ENCODE results near the gene ZNF526.

ZNF526 gene
- long read RNA-seq, full-length matches to known transcripts = 20 of 27 reads
- long read RNA-seq, partial matches to known transcripts = 1 of 27 reads
- long read RNA-seq, other reads (novel, unspliced or antisense) = 6 of 27 reads

GRCh38 chr19:42219812-42220750 lies at the start of gene ZNF526:
ZNF526 (plus strand) TSS chr19:42220312; CDS start chr19:42224404, 4,092 bp downstream.
- TF ChIP-seq POLR2AphosphoS5 (IDR thresholded peaks at IDR 0.05; ENCODE audit: low read depth) = peak; percentile 77
- TF ChIP-seq, protein P1, sequence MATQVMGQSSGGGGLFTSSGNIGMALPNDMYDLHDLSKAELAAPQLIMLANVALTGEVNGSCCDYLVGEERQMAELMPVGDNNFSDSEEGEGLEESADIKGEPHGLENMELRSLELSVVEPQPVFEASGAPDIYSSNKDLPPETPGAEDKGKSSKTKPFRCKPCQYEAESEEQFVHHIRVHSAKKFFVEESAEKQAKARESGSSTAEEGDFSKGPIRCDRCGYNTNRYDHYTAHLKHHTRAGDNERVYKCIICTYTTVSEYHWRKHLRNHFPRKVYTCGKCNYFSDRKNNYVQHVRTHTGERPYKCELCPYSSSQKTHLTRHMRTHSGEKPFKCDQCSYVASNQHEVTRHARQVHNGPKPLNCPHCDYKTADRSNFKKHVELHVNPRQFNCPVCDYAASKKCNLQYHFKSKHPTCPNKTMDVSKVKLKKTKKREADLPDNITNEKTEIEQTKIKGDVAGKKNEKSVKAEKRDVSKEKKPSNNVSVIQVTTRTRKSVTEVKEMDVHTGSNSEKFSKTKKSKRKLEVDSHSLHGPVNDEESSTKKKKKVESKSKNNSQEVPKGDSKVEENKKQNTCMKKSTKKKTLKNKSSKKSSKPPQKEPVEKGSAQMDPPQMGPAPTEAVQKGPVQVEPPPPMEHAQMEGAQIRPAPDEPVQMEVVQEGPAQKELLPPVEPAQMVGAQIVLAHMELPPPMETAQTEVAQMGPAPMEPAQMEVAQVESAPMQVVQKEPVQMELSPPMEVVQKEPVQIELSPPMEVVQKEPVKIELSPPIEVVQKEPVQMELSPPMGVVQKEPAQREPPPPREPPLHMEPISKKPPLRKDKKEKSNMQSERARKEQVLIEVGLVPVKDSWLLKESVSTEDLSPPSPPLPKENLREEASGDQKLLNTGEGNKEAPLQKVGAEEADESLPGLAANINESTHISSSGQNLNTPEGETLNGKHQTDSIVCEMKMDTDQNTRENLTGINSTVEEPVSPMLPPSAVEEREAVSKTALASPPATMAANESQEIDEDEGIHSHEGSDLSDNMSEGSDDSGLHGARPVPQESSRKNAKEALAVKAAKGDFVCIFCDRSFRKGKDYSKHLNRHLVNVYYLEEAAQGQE (IDR thresholded peaks at IDR 0.05; ENCODE audit: insufficient replicate concordance, low read depth) = no peak
- peak; percentile 98 for DNase-seq (ENCODE audit: low read depth in 1 of 2, low spot score in 1 of 2)
- Histone ChIP-seq H3K27me3 (ENCODE audit: insufficient read depth, poor library complexity, severe bottlenecking) (no peaks in the 10 kb centered on the region), H3K4me3 (replicated peaks; ENCODE audit: insufficient read depth, low read length) (peak within 1 kb of the TSS; percentile 95), H3K27ac (replicated peaks) (peak within 1 kb of the TSS; percentile 80)

DNA sequence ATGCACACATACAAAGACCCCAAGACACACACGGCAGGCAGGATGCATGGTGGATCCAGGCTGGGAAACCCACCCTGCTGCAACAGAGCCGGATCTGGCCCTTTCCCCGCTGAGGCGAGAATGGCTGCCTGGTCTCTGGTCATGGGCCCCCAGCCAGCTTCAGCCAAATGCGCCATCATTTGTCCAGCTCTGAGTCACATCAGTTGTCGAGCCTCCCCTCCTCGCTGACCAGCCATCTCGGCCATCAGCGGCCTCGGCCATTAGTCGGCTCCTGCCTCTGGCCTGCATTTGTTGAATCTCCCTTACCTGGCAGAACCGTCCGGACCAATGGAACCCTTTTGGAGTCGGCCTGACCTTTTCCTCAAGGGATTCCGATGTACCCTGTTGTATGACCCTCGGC lies 49.4 kb upstream of the ZNF526 start:
- DNase-seq (ENCODE audit: low read depth in 1 of 2, low spot score in 1 of 2) = no peak
- Histone ChIP-seq H3K27me3 (ENCODE audit: insufficient read depth, poor library complexity, severe bottlenecking) (peaks cover 9% of the 10 kb centered on the region), H3K27ac (replicated peaks) (no peak overlapping the region), H3K4me3 (replicated peaks; ENCODE audit: insufficient read depth, low read length) (no peak overlapping the region)
- TF ChIP-seq, protein P1 (IDR thresholded peaks at IDR 0.05; ENCODE audit: insufficient replicate concordance, low read depth) = no peak
- TF ChIP-seq POLR2AphosphoS5 (IDR thresholded peaks at IDR 0.05; ENCODE audit: low read depth) = no peak
- no peak for TF ChIP-seq CTCF (IDR thresholded peaks at IDR 0.05; ENCODE audit: insufficient read depth, low read length)
- no peak for TF ChIP-seq GABPA (IDR thresholded peaks at IDR 0.05; ENCODE audit: low read depth)
- no peak for TF ChIP-seq SPI1 (IDR thresholded peaks at IDR 0.05; ENCODE audit: borderline replicate concordance, low read depth)

- H3K27ac ChIP-seq (replicated peaks) = no peak overlapping the region
- peaks cover 18% of the 10 kb centered on the region for H3K27me3 ChIP-seq (ENCODE audit: insufficient read depth, poor library complexity, severe bottlenecking)
- TF ChIP-seq SPI1 (IDR thresholded peaks at IDR 0.05; ENCODE audit: borderline replicate concordance, low read depth) = no peak
- TF ChIP-seq, protein P1 (IDR thresholded peaks at IDR 0.05; ENCODE audit: insufficient replicate concordance, low read depth) = no peak
- DNase-seq (ENCODE audit: low read depth in 1 of 2, low spot score in 1 of 2) = no peak
- H3K4me3 ChIP-seq (replicated peaks; ENCODE audit: insufficient read depth, low read length) = no peak overlapping the region
Measured at GRCh38 chr19:42172261-42172660, 47.9 kb upstream of the ZNF526 start.

DNA sequence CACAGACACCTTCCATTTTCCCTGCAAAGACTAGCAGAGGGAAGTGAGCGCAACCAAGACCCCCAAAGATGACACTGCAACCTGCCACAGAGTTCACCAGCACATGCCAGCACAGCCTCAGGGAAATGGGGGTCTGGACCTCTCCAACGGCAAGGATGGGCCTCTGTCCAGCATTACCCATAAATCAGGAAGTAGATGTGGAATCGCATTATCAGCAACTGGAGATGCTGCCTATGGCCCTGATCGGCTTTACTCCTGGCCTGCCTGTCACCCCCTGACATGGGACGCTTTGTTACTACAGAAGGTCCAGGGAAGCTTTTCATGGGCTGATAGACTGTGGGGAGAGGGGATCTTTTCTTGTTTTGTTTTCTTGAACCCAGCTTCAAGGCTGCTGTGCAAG lies 46.4 kb upstream of the ZNF526 start:
- no peak overlapping the region for H3K27ac ChIP-seq (replicated peaks)
- peaks cover 32% of the 10 kb centered on the region for H3K27me3 ChIP-seq (ENCODE audit: insufficient read depth, poor library complexity, severe bottlenecking)
- no peak overlapping the region for H3K4me3 ChIP-seq (replicated peaks; ENCODE audit: insufficient read depth, low read length)
- TF ChIP-seq SPI1 (IDR thresholded peaks at IDR 0.05; ENCODE audit: borderline replicate concordance, low read depth) = no peak
- no peak for TF ChIP-seq CTCF (IDR thresholded peaks at IDR 0.05; ENCODE audit: insufficient read depth, low read length)
- TF ChIP-seq GABPA (IDR thresholded peaks at IDR 0.05; ENCODE audit: low read depth) = no peak
- no peak for TF ChIP-seq POLR2AphosphoS5 (IDR thresholded peaks at IDR 0.05; ENCODE audit: low read depth)
- TF ChIP-seq, protein P1 (IDR thresholded peaks at IDR 0.05; ENCODE audit: insufficient replicate concordance, low read depth) = peak; percentile 78
- no peak for DNase-seq (ENCODE audit: low read depth in 1 of 2, low spot score in 1 of 2)
